ENCODE results near the gene NINJ2. TPM values are rescaled to one million over a fixed set of nuclear protein-coding genes. Genes with fewer than 3 reads are reported as not detected.
A peak's percentile ranks its signal among the peaks of the same experiment; 100 is the strongest.

NINJ2 gene
- total and polyA plus RNA-seq, 7 donors = 11.8 to 66.6 (median 33.1) TPM

DNA sequence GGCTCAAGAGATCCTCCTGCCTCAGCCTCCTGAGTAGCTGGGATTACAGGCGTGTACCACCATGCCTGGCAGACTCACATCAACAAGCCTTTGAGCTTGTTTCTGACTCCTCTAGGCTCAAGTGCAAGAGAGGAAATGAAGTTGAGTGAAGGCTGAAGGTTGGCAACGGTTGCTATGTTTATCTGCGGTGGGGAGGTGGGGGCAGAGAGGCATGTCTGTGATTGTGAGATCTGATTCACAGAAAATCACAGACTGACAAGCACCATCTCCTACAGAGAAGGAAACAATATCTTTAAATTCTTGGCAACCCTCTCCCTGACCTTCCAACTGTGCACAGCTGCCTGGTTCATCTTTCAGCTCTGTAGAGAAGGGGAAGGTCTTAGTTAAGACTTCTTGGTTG is 22.1 kb upstream of the NINJ2 start:
- Histone ChIP-seq H3K27me3 (ENCODE audit: insufficient read depth in 3 of 3, low read length in 2 of 3) (no peaks in the 10 kb centered on the region), H3K4me3 (no peak overlapping the region), H3K4me1 (no peaks in the 10 kb centered on the region), H3K27ac (no peak overlapping the region), H3K9me3 (no peaks in the 10 kb centered on the region), H3K36me3 (ENCODE audit: insufficient read depth in 1 of 2, low read depth in 1 of 2) (no peaks in the 10 kb centered on the region)
- no peak for DNase-seq
- TF ChIP-seq, protein P1, sequence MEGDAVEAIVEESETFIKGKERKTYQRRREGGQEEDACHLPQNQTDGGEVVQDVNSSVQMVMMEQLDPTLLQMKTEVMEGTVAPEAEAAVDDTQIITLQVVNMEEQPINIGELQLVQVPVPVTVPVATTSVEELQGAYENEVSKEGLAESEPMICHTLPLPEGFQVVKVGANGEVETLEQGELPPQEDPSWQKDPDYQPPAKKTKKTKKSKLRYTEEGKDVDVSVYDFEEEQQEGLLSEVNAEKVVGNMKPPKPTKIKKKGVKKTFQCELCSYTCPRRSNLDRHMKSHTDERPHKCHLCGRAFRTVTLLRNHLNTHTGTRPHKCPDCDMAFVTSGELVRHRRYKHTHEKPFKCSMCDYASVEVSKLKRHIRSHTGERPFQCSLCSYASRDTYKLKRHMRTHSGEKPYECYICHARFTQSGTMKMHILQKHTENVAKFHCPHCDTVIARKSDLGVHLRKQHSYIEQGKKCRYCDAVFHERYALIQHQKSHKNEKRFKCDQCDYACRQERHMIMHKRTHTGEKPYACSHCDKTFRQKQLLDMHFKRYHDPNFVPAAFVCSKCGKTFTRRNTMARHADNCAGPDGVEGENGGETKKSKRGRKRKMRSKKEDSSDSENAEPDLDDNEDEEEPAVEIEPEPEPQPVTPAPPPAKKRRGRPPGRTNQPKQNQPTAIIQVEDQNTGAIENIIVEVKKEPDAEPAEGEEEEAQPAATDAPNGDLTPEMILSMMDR (IDR thresholded peaks at IDR 0.05) = no peak
- 31 to 37% (median 32%) methylated on average over 3 of the region's 3 CpGs for WGBS, 3 donors
- ATAC-seq = peak in 2 of 4 donors; percentile 21 to 27
- intact Hi-C loops (cut with DNase I) = no loop called here

DNA sequence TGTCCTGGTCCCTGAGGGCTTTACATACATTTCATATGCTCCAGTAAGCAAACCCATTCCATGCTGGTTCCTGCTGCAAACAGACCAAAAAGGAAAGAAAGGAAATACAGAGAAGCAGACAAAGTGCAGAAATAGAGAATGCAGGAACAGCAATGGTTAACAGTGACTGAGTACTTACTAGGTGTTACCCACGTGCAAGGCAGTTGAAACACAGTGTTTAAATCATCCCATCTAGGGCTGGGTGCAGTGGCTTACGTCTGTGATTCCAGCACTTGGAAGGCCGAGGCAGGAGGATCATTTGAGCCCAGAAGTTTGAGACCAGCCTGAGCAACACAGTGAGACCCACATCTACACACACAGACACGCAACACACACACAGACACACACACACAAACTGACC is 21.2 kb upstream of the NINJ2 start:
- intact Hi-C loops (cut with DNase I) = no loop called here
- TF ChIP-seq, protein P1 (IDR thresholded peaks at IDR 0.05) = no peak
- WGBS, 3 donors = 68 to 76% (median 72%) methylated on average over 4 of the region's 4 CpGs

DNA sequence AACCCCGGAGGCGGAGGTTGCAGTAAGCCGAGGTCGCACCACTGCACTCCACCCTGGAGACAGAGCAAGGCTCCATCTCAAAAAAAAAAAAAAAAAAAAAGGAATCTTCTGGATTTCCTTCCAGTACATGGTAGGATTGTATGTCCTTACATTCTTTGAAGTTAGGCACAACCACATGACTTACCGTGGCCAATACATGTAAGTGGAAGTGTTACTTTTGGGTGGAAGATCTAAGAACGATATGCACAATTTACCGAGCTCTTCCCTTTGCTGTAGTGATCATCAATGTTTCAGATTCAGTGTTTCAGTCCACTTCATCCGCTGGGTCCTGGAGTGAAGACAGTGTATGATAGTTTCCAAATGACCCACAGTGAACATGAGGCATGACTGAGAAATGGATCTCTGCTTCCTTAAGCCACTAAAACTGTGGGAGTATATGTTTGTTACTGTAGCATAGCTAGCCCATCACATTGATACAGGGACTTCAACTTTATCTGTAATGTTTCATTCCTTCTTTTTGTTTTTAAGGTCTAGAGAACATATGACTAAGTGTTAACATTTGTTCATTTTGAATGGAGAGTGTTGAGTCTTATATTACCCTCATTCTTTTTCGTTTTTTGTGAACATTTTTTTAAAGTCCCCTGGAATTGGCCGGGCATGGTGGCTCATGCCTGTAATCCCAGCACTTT is 18.5 kb upstream of the NINJ2 start:
- no peaks in the 10 kb centered on the region for H3K4me1 ChIP-seq
- ATAC-seq = no peak
- no peak overlapping the region for H3K4me3 ChIP-seq
- no peaks in the 10 kb centered on the region for H3K36me3 ChIP-seq (ENCODE audit: insufficient read depth in 1 of 2, low read depth in 1 of 2)
- WGBS, 3 donors = 91% methylated on average over 10 of the region's 10 CpGs
- peak overlapping the region; percentile 60 for H3K27ac ChIP-seq
- intact Hi-C loops (cut with DNase I) = no loop called here
- H3K9me3 ChIP-seq = no peaks in the 10 kb centered on the region
- no peaks in the 10 kb centered on the region for H3K27me3 ChIP-seq (ENCODE audit: insufficient read depth in 3 of 3, low read length in 2 of 3)
- TF ChIP-seq, protein P1 (IDR thresholded peaks at IDR 0.05) = no peak
- DNase-seq = no peak

More for the DNA sequence above, 21.2 kb upstream of the NINJ2 start:
- no peak overlapping the region for H3K4me3 ChIP-seq
- H3K36me3 ChIP-seq (ENCODE audit: insufficient read depth in 1 of 2, low read depth in 1 of 2) = no peaks in the 10 kb centered on the region
- no peaks in the 10 kb centered on the region for H3K9me3 ChIP-seq
- DNase-seq = no peak
- no peak overlapping the region for H3K27ac ChIP-seq
- H3K4me1 ChIP-seq = no peaks in the 10 kb centered on the region
- no peak for ATAC-seq
- no peaks in the 10 kb centered on the region for H3K27me3 ChIP-seq (ENCODE audit: insufficient read depth in 3 of 3, low read length in 2 of 3)

DNA sequence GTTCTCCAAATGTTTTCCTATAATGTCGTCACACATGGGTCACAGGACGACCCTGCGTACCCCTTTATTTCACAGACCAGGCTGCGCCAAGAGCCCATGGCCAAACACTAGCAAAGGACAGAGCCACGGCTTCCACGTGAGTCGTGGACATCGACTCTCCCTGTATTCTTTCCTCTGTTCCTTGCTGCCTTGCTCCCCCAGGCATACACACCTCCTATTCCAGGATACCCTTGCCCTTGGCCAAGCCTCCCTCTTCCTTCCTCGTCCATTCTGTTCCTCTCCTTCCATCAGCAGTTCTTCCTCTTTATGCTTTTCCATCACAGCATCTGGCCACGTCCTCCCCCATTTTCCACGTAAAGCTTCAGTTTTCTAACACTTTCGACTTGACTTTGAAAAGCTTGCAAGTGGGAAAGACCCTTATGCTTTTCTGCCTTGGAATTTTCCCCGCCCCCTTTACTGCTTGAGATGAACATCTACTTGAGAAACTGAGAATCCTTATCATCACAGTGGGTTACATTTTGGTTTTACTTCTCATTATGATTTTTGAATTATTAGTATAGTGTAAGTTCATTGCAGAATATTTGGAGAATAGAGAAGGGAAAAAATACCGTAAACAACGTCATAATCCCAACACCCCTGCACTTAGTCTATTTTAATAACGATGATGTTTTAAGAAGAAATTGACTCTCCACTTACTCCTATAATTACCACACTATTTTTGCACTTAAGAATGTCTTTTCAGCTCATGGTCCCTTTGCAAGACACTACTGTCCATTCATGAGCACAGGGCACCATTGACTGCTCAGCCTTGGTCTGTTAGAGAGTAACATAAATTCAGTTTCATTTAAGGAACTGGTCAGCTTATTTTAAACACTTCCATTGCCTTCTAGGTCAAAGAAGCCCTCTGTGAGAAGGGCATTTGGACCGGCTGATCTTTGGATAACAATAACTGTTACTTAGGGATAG is 15.8 kb upstream of the NINJ2 start:
- Histone ChIP-seq H3K4me3 (no peak overlapping the region), H3K36me3 (ENCODE audit: insufficient read depth in 1 of 2, low read depth in 1 of 2) (no peaks in the 10 kb centered on the region), H3K27me3 (ENCODE audit: insufficient read depth in 3 of 3, low read length in 2 of 3) (no peaks in the 10 kb centered on the region), H3K27ac (no peak overlapping the region), H3K9me3 (no peaks in the 10 kb centered on the region), H3K4me1 (no peaks in the 10 kb centered on the region)
- ATAC-seq (no peak), DNase-seq (no peak)
- WGBS, 3 donors = 88 to 92% (median 92%) methylated on average over 17 of the region's 17 CpGs
- TF ChIP-seq, protein P1 (IDR thresholded peaks at IDR 0.05) = no peak
- intact Hi-C loops (cut with DNase I) = no loop called here
